HG03442 (cell line): ENCODE measurements around the gene RUNDC3A.

Source experiments
- ATAC-seq: cut with Tn5 transposase; IDR thresholded peaks from one replicate; pipeline ENCODE4 v1.9.1; 2021; ENCODE audit warnings: mild to moderate bottlenecking, moderate library complexity; ENCODE audit not compliant: unreplicated experiment

RUNDC3A gene

GRCh38 chr17:44308320-44308818, at the start of gene RUNDC3A:
TSS of gene RUNDC3A (plus strand) at chr17:44308601. CDS start at chr17:44308833, 232 bp downstream.
- no peak for ATAC-seq

DNA sequence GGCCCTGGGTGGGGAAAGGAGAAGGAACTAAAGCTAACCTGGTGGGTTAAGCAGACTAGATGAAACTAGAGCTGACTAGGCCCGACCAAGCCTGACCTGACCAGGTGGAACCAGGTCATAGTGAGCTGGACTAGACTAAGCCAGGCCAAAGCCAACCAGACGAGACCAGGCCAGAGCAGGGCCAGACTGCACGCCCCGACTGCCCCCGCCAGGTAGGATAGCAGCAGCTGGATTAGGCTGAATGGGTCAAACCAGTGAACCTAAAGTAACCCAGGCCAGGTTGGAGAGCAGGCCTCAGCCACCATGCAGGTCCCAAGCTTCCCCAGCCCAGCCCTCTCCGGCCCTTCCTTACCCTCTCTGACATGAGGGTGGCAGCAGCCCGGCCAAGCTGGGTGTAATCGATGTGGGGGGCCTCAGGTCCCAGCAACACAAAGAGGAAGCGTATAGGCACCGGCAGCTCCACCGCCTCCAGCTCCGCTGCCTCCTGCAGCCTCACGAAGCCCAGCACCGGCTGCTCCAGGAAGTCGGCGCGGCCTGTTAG, 49.5 kb upstream of the RUNDC3A start:
- no peak for ATAC-seq

DNA sequence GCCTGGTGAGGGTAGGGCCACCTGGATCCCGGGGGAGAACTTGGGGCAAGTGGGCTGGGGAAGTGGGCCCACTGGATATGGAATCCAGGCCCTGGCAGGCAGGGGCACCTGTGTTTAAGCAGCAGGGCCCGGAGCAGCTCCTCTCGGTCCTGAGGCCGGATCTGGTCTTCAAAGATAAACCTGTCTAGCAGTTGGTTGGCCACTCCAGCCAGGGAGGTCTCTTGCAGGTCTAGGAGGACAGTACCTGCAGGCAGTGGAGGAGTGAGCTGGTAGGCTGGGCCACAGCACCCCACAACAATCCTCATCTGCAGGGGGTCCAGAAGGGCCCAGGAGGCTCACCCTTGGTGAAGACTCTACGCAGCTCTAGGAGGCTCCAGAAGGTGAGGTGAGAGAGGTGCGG, 48.1 kb upstream of the RUNDC3A start:
- ATAC-seq: no peak

- ATAC-seq: no peak
These were observed 45.7 kb upstream of the RUNDC3A start for GRCh38 chr17:44262654-44263225.

DNA sequence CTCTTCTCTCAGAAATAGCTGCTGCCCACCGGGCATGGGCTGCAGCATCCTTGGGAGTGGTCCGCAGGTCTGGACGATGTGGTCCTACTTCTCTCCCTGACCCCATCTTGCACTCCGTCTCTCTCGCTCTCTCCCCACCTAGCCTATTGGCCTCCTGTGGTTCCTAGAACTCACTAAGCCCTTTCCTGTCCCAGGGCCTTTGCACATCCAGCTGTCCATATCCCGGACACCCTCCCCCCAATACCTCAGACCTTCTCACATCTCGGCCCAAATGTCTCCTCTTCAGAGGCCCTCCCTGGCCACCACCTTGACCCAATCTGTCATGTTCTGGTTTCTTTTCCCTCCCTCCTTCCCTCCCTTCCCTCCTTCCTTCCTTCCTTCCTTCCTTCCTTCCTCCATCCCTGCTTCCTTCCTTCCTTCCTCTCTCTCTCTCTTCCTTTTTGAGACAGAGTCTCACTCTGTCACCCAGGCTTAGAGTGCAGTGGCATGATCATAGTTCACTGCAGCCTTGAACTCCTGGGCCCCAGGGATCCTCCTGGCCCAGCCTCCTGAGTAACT, 45.0 kb upstream of the RUNDC3A start:
- no peak for ATAC-seq

GRCh38 chr17:44266402-44267164, 41.8 kb upstream of the RUNDC3A start:
- no peak for ATAC-seq

DNA sequence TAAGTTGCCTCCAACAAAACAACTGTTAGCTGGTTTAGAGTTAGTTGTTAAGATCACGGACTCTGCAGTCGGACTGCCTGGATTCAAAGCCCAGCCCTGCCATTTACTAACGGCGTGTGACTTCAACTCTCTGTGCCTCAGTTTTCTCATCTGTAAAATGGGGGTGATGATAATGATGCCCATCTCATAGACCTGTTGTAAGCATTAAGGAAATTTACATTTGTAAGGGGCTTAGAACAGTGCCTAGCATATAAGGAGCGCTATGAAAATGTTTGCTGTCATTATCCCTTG, 41.3 kb upstream of the RUNDC3A start:
- no peak for ATAC-seq

DNA sequence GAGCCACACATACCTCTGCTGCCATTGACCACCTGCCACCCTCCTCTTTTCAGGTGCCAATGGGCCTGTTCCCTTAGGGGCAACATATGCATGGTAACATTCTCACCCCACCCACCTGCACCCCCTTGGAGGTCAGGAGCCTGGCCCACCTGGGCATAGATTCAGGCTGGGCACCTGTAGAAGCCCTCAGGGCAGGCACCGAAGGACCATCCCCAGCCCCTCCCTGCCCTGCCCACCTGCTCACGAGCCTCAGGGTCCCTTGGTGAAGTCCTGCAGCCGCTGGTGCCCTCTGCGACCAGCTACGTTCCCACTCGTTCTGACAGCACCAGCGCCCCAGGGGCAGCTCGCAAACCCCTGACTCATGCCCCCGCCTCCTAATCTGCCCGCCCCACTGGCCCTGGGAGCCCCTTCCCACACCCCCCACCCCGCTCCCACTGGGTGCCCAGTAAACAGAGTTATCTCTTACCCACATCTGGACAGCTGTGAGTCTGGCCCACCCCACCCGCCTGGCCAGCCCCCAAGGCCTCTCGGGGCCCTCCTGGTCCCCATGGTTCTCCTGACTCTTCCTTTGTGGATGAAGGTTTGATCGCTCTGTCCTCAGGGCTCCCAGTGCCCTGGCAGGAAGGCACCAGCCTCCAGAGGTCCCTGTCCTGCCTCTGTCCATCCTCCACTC, 40.4 kb upstream of the RUNDC3A start, which contains the start of gene SLC4A1:
TSS of gene SLC4A1 (minus strand) at position 318 of the 673 bp plus-strand sequence. CDS start 5,269 bp downstream, outside the sequence.
- no peak for ATAC-seq

DNA sequence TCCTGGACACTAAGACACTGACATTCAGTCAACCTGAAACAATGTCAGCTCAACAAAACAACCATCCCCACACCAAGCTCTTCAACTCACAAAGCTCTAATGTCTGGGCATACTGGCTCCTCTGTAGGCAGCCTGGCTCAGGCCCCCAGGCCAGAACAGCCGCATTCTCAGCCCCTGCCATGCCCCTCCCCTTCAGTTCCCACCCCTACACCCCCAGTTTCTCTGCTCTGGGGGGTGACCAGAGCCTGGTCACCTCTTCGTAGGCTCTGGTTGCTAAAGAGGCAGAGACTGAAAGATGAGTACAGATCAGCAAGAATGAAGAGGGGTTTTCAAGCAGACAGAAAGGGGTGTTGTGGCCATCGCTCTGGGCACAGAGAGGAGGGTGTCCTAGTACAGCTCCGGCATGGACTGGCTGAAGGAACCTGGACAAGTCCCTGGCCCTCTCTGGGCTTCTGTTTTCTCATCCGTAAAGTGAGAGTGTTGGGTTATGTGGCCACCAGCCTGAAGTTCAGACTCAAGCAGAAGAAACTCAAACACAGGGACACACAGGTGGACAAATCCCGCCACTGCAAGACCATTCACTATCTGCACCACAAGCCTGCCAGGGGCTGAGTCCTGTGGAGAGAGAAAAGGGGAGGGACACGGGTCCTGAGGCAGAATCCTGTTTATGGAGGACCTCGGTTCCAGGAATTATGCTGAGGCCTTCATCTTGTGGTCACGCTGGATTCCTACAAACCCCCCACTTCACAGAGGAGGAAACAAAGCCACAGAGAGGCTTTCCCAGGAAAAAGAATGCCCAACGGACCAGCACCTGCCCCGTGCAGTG, 39.5 kb upstream of the RUNDC3A start:
- ATAC-seq: no peak

DNA sequence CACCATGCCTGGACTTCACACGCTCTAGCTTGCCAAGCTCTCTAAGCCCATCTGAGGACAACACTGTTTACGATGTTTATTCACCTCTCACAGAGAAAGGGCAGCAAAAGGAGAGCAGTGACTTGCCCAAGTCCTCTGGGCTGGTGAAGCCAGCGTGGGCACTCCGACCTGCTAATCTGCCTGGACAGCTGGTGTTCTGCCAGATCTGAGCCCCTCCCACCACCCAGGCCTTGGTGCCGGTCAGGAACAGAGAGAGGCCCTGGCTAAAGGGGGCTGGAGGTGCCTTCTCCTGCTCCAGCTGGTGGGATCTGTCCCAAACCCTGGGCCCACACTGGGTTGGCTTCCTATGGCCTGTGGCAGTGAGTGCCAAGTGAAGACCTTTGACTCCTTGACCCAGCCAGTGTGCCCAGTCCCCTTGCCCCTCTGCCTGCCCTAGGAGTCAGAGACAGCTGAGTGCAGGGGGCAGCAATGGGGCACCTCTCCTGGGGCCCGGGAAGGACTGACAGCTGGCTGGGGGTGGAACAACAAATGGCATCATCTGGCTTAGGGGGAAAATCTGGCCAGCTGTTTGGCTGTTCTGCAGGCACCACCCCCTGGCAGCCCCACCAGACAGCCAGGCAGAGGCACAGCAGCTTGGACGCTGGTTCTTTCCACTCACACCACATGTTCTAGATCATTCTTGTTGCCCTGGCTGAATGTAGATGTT, 38.7 kb upstream of the RUNDC3A start:
- no peak for ATAC-seq

DNA sequence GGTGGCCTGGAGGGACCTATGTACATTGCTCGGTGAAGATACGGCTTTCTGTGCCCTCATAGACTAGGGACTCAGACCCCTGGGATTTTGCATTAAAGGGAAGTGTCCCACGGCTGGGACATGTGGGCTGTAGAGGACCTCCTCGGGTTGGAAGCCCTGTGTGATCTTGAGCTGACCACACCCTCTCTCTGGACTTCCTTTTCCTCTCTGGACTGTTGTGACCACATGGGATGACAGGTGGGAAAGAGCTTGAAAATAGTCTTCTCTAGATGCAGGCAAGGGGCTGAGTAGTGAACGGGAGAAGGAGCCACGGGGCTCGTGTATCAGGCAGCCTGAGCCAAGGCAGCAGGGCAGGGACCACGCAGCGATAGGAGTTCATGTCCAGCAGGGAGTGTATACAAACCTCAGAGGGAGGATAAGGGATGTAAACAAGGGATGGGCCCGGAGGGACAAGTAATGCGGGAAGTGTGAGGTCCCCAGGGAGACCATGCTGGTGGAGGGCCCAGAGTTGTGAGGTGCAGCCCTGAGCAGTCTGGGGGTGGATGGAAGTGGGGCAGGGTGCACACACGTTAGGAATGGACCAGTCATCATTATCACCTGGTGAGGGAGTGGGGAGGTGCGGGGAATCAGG, 36.0 kb upstream of the RUNDC3A start:
- no peak for ATAC-seq

GRCh38 chr17:44272954-44273353, 35.4 kb upstream of the RUNDC3A start:
- no peak for ATAC-seq

GRCh38 chr17:44273607-44274006, 34.8 kb upstream of the RUNDC3A start:
- no peak for ATAC-seq

DNA sequence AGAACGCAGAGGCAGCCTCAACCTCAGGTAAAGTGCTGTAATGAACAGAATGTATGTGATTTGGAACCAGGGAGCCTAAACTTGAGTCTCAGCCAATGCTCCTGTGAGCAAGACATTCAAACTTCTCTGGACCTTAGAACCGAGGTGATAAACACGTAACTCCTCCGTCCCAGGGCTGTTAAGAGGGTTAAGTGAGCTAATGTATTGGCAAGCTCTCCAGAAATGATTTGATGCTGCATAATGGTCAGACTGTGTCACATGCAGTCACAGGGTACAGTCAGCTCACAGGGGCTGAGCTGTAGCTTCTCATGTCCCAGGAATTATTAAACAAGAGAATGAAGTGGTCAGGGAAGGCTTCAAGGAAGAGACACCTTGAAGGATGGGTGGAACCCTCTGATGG, 30.4 kb upstream of the RUNDC3A start:
- no peak for ATAC-seq

DNA sequence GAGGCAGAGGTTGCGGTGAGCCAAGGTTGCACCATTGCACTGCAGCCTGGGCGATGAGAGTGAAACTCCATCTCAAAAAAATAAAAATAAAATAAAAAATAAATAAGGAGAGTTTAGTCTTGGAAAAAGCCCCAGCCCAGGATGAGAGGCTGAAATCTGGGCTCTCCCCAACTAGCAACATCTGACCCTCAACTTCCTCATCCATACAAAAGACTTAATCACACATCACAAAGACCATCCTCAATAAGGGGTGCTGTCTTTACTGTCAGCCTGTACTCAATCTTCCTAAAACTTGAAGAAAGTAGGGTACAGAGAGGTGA, 29.1 kb upstream of the RUNDC3A start:
- no peak for ATAC-seq

DNA sequence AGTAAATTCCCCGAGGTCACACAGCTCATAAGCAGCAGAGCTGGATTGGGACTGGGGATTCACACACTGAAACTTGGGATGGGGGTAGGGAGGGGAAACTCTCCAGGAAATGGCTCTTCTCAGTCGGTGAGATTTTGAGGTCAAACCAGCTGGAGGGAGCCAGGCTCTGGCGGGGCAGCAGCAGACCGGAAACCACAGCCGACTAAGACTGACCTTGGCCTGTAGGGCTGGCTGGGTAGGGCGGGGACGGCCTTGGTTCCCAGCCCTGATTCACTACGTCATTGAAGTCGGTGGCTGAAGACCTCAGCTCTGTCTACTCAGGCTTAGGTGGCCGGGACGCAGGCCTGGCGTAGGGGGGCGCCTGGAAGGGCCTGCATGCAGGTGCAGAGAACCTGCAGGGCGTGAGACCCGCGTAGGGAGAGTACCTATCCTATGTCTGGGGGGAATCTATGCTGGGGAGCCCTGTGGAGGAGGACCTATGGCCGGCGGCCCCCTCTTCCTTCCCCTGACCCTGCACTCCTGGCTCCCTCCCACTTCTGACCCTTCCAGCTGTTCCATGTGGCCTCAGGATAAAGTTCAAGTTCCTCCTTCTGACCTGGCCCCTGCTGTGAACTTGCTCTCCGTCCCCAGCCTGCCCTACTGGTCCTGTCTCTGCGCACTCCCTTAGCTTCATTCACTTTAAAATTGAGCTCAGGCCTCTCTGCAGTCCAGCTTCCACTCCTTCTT, 28.6 kb upstream of the RUNDC3A start:
- ATAC-seq: no peak

DNA sequence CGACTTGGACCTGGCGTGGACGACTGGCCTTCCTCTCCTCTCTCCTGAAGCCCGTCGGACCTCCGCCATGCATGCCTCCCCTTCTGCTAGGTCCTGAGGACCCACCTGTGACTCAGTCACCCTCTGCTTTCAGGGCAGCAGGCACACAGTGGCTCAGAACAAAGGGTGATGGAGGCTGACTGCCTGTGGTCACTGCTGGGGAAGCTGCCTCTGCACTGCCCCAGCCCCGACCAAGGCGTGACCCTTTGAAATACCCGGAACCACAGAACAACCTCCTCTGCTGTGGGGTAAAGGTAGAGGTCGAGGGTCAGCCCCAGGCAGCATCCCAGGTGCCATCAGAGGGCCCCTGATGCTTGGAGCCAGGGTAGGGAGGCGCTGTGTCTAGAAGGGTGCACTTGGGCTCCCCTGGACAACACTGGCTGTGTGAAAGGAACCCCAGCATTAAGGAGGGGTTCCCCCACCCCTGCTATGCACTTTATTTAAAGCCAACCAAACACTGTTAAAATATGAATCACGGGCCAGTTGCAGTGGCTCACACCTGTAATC, 27.9 kb upstream of the RUNDC3A start:
- ATAC-seq: no peak

GRCh38 chr17:44281570-44281969, 26.8 kb upstream of the RUNDC3A start:
- no peak for ATAC-seq

- no peak for ATAC-seq
These were observed 26.1 kb upstream of the RUNDC3A start for GRCh38 chr17:44282264-44282663.
